Measurements from ENCODE around the gene TRIM46.

The TRIM46 gene
- total RNA-seq, result 4.3 to 5.1 reads per million in 2 donors

GRCh38 chr1:155173478-155174323, at the start of gene TRIM46:
Gene TRIM46, plus strand, starts transcription at chr1:155173849. Its CDS starts 118 bp downstream, at chr1:155173967.
- DNase-seq, result peak; percentile 25

- no peak for DNase-seq
Observed at GRCh38 chr1:155124503-155125463, 48.9 kb upstream of the TRIM46 start.

- DNase-seq, result no peak
Observed at GRCh38 chr1:155125511-155125945, 48.1 kb upstream of the TRIM46 start.

GRCh38 chr1:155125946-155126555, 47.6 kb upstream of the TRIM46 start:
- DNase-seq, result no peak

GRCh38 chr1:155126556-155127104, 47.0 kb upstream of the TRIM46 start:
- no peak for DNase-seq

- peak; percentile 29 for DNase-seq
Observed at GRCh38 chr1:155127105-155127966, 46.3 kb upstream of the TRIM46 start, which contains the start of gene EFNA1. Gene EFNA1, plus strand, starts transcription at chr1:155127876. Its CDS starts 102 bp downstream, at chr1:155127978.

- no peak for DNase-seq
Observed at GRCh38 chr1:155127967-155128754, 45.5 kb upstream of the TRIM46 start.

- DNase-seq, result no peak
Observed at GRCh38 chr1:155128755-155129473, 44.7 kb upstream of the TRIM46 start.

- DNase-seq, result no peak
Observed at GRCh38 chr1:155130272-155131006, 43.2 kb upstream of the TRIM46 start.

GRCh38 chr1:155131285-155131684, 42.4 kb upstream of the TRIM46 start:
- no peak for DNase-seq

- no peak for DNase-seq
Observed at GRCh38 chr1:155131856-155132255, 41.8 kb upstream of the TRIM46 start.

GRCh38 chr1:155133799-155134281, 39.8 kb upstream of the TRIM46 start:
- no peak for DNase-seq

GRCh38 chr1:155134322-155134721, 39.3 kb upstream of the TRIM46 start:
- DNase-seq, result no peak

GRCh38 chr1:155134880-155135414, 38.7 kb upstream of the TRIM46 start:
- DNase-seq, result no peak

GRCh38 chr1:155135415-155136028, 38.1 kb upstream of the TRIM46 start, which contains the start of gene SLC50A1:
Gene SLC50A1, plus strand, starts transcription at chr1:155135852. Its CDS starts 60 bp downstream, at chr1:155135912.
- DNase-seq, result peak; percentile 93

GRCh38 chr1:155136748-155137147, 36.9 kb upstream of the TRIM46 start:
- no peak for DNase-seq

- no peak for DNase-seq
Observed at GRCh38 chr1:155137154-155137949, 36.3 kb upstream of the TRIM46 start.

All from activated gamma-delta T cell (primary cell).